Neural progenitor cell (in vitro differentiated cells): ENCODE measurements around the gene AGXT. TPM values are rescaled to one million over a fixed set of nuclear protein-coding genes. Genes with fewer than 3 reads are reported as not detected.
A peak's percentile ranks its signal among the peaks of the same experiment; 100 is the strongest.

ENCODE experiments used
- DNase-seq: peaks from one replicate; pipeline ENCODE4 v3.0.0-alpha.2; 2016; ENCODE audit warnings: low spot score
- H2AFZ ChIP-seq: fragments of 200-600 bp; sonication (generic); replicated peaks from 2 replicates; pipeline ENCODE4 v1.6.1; 2016; ENCODE audit warnings: antibody characterized with exemption
- H3F3A ChIP-seq: fragments of 200-600 bp; sonication (generic); 2 replicates; pipeline ENCODE4 v1.6.1; 2016; ENCODE audit warnings: antibody characterized with exemption, low read depth
- H3K27ac ChIP-seq: fragments of 200-600 bp; sonication (generic); 2 replicates; pipeline ENCODE4 v1.5.1; 2016; ENCODE audit warnings: mild to moderate bottlenecking
- H3K27me3 ChIP-seq: fragments of 200-600 bp; sonication (generic); 2 replicates; pipeline ENCODE4 v1.6.1; 2016; ENCODE audit warnings: mild to moderate bottlenecking, moderate library complexity
- H3K36me3 ChIP-seq: fragments of 200-600 bp; sonication (generic); 2 replicates; pipeline ENCODE4 v1.5.1; 2016
- H3K4me1 ChIP-seq: fragments of 200-600 bp; sonication (generic); 2 replicates; pipeline ENCODE4 v1.6.1; 2016; ENCODE audit warnings: mixed run types
- H3K4me2 ChIP-seq: fragments of 200-600 bp; sonication (generic); 2 replicates; pipeline ENCODE4 v1.6.1; 2016
- H3K4me3 ChIP-seq: fragments of 200-600 bp; sonication (generic); 2 replicates; pipeline ENCODE4 v1.5.1; 2016
- H3K79me2 ChIP-seq: fragments of 200-600 bp; sonication (generic); 2 replicates; pipeline ENCODE4 v1.6.1; 2016; ENCODE audit warnings: low read depth
- H3K9ac ChIP-seq: fragments of 200-600 bp; sonication (generic); 2 replicates; pipeline ENCODE4 v1.6.1; 2016
- H3K9me3 ChIP-seq: fragments of 200-600 bp; sonication (generic); 2 replicates; pipeline ENCODE4 v1.5.1; 2016; ENCODE audit warnings: low read depth
- H4K20me1 ChIP-seq: fragments of 200-600 bp; sonication (generic); 2 replicates; pipeline ENCODE4 v1.6.1; 2016; ENCODE audit warnings: low read depth
- H3K27ac Mint-ChIP-seq: 3 replicates; pipeline ENCODE4 v1.8.0; 2021; ENCODE audit warnings: mixed read lengths
- H3K27me3 Mint-ChIP-seq: 2 replicates; pipeline ENCODE4 v1.8.0; 2022; ENCODE audit warnings: low read depth, mild to moderate bottlenecking, inconsistent platforms, moderate library complexity, mixed read lengths; ENCODE audit not compliant: insufficient read depth
- H3K36me3 Mint-ChIP-seq: 3 replicates; pipeline ENCODE4 v1.8.0; 2021; ENCODE audit warnings: mixed read lengths
- H3K4me1 Mint-ChIP-seq: 3 replicates; pipeline ENCODE4 v1.8.0; 2021; ENCODE audit warnings: mixed read lengths
- H3K4me3 Mint-ChIP-seq: 3 replicates; pipeline ENCODE4 v1.8.0; 2021; ENCODE audit warnings: mild to moderate bottlenecking, moderate library complexity, mixed read lengths
- H3K9me3 Mint-ChIP-seq: 3 replicates; pipeline ENCODE4 v1.8.0; 2020; ENCODE audit warnings: mixed read lengths
- CTCF ChIP-seq: fragments of 200-600 bp; sonication (generic); IDR thresholded peaks from 2 replicates; pipeline ENCODE4 v1.5.1; 2017; ENCODE audit warnings: antibody characterized with exemption, mild to moderate bottlenecking
- EZH2 ChIP-seq: fragments of 200-600 bp; sonication (generic); IDR thresholded peaks from 2 replicates; pipeline ENCODE4 v1.6.1; 2017; ENCODE audit warnings: antibody characterized with exemption, mild to moderate bottlenecking, moderate library complexity
- EZH2phosphoT487 ChIP-seq: fragments of 200-600 bp; sonication (generic); IDR thresholded peaks from 2 replicates; pipeline ENCODE4 v1.6.1; 2017; ENCODE audit warnings: antibody characterized with exemption
- total RNA-seq: library from RNA; depleted of rRNA; stranded (reverse); fragments of >200 nt; gene quantifications from 2 replicates; pipeline ENCODE4 v1.2.3, GENCODE V29; 2015; ENCODE audit warnings: low replicate concordance

Gene AGXT
- total RNA-seq, 1 donor from 2014 or later: not detected

GRCh38 chr2:240832205-240832727 is 36.4 kb upstream of the AGXT start:
- no peak overlapping the region for H3K27ac ChIP-seq
- Mint-ChIP-seq H3K4me3 (peak overlapping the region; percentile 76), H3K9me3 (no peaks in the 10 kb centered on the region), H3K27ac (no peak overlapping the region), H3K4me1 (peaks cover 27% of the 10 kb centered on the region), H3K27me3 (peaks cover 17% of the 10 kb centered on the region), H3K36me3 (no peaks in the 10 kb centered on the region)
- H3K79me2 ChIP-seq: no peaks in the 10 kb centered on the region
- H3K4me3 ChIP-seq: peak overlapping the region; percentile 47
- H3K36me3 ChIP-seq: no peaks in the 10 kb centered on the region
- no peaks in the 10 kb centered on the region for H3F3A ChIP-seq
- H3K27me3 ChIP-seq: peaks cover 48% of the 10 kb centered on the region
- TF ChIP-seq EZH2: no peak
- no peak for TF ChIP-seq EZH2phosphoT487
- no peak for TF ChIP-seq CTCF
- H3K9me3 ChIP-seq: no peaks in the 10 kb centered on the region
- H3K9ac ChIP-seq: no peak overlapping the region
- peak; percentile 100 for DNase-seq
- H4K20me1 ChIP-seq: no peaks in the 10 kb centered on the region
- H3K4me1 ChIP-seq: peaks cover 6% of the 10 kb centered on the region
- H3K4me2 ChIP-seq: peak overlapping the region; percentile 85
- peak overlapping the region; percentile 82 for H2AFZ ChIP-seq

DNA sequence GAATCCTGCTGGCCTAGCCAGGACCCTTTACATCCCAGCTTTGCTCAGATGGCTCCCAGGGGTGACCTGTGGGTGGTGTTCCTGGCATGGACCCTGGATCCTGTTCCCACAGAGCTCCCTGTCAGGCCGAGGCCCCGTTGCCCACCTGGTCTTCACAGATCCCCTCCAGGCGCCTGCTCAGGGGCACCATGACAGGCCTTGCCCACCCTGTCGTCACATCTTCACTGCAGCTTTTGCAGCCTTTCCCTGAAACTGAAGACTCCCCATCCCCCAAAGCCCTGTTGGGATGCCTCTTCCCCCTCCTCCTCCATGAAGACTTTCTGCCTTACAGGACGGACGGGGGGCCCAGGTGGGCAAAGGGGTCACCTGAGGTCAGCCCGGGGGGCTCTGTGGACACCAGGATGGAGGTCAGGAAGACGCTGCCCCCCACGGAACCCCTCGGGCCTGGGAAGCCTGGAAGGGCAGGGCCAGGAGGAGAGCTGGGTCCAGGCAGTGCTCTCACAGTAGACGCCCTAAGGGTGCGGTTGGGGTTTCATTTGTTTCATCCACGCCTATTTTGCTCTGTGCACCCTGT is 35.6 kb upstream of the AGXT start:
- Mint-ChIP-seq H3K4me3 (no peak overlapping the region), H3K27me3 (peaks cover 17% of the 10 kb centered on the region), H3K27ac (no peak overlapping the region), H3K4me1 (peaks cover 31% of the 10 kb centered on the region), H3K36me3 (no peaks in the 10 kb centered on the region), H3K9me3 (no peaks in the 10 kb centered on the region)
- H3K27me3 ChIP-seq: peaks cover 40% of the 10 kb centered on the region
- H3K36me3 ChIP-seq: no peaks in the 10 kb centered on the region
- no peaks in the 10 kb centered on the region for H4K20me1 ChIP-seq
- no peak for TF ChIP-seq CTCF
- no peaks in the 10 kb centered on the region for H3F3A ChIP-seq
- H3K4me1 ChIP-seq: peaks cover 6% of the 10 kb centered on the region
- H3K4me2 ChIP-seq: no peak overlapping the region
- DNase-seq: no peak
- H3K27ac ChIP-seq: no peak overlapping the region
- H3K79me2 ChIP-seq: no peaks in the 10 kb centered on the region
- H2AFZ ChIP-seq: no peak overlapping the region
- H3K4me3 ChIP-seq: no peak overlapping the region
- H3K9me3 ChIP-seq: no peaks in the 10 kb centered on the region
- no peak overlapping the region for H3K9ac ChIP-seq

GRCh38 chr2:240833724-240834285 is 34.8 kb upstream of the AGXT start:
- Mint-ChIP-seq H3K4me3 (no peak overlapping the region), H3K36me3 (no peaks in the 10 kb centered on the region), H3K27me3 (peaks cover 17% of the 10 kb centered on the region), H3K4me1 (peaks cover 33% of the 10 kb centered on the region), H3K27ac (no peak overlapping the region), H3K9me3 (no peaks in the 10 kb centered on the region)
- H3F3A ChIP-seq: no peaks in the 10 kb centered on the region
- H3K79me2 ChIP-seq: no peaks in the 10 kb centered on the region
- H4K20me1 ChIP-seq: no peaks in the 10 kb centered on the region
- peaks cover 6% of the 10 kb centered on the region for H3K4me1 ChIP-seq
- H3K9ac ChIP-seq: no peak overlapping the region
- DNase-seq: no peak
- no peaks in the 10 kb centered on the region for H3K36me3 ChIP-seq
- H3K4me3 ChIP-seq: no peak overlapping the region
- no peak overlapping the region for H2AFZ ChIP-seq
- H3K27me3 ChIP-seq: peaks cover 32% of the 10 kb centered on the region
- no peak overlapping the region for H3K4me2 ChIP-seq
- no peaks in the 10 kb centered on the region for H3K9me3 ChIP-seq
- H3K27ac ChIP-seq: no peak overlapping the region
- TF ChIP-seq EZH2 (no peak), CTCF (no peak), EZH2phosphoT487 (no peak)
